Activated CD4-positive, alpha-beta memory T cell treated with anti-CD3 and anti-CD28 coated beads, Interleukin-2, amount 10 ng/mL, durations not matched to agents 7 days and 5 days (primary cell): ENCODE results near the gene ISLR. TPM values are rescaled to one million over a fixed set of nuclear protein-coding genes. Genes with fewer than 3 reads are reported as not detected.

ENCODE experiments used
- CTCF ChIA-PET: fragments of 350-600 bp; sonication (Branson Sonifier 250); formaldehyde crosslinking; loops from one replicate; lab custom pipeline; 2021; ENCODE audit warnings: antibody characterized with exemption, inconsistent platforms; lab: Charles Lee
- POLR2A ChIA-PET: fragments of 350-600 bp; sonication (Branson Sonifier 250); formaldehyde crosslinking; loops from one replicate; lab custom pipeline; 2021; ENCODE audit warnings: antibody characterized with exemption; lab: Charles Lee
- DNase-seq: peaks from one replicate; pipeline ENCODE4 v3.0.0-alpha.2; 2020
- H3K27ac Mint-ChIP-seq: one replicate; pipeline ENCODE4 v1.8.0; 2021; ENCODE audit warnings: mild to moderate bottlenecking, mixed read lengths
- H3K27me3 Mint-ChIP-seq: one replicate; pipeline ENCODE4 v1.8.0; 2021; ENCODE audit warnings: mixed read lengths
- H3K36me3 Mint-ChIP-seq: one replicate; pipeline ENCODE4 v1.8.0; 2021; ENCODE audit warnings: low read depth, mixed read lengths
- H3K4me1 Mint-ChIP-seq: one replicate; pipeline ENCODE4 v1.8.0; 2021; ENCODE audit warnings: mixed read lengths
- H3K4me3 Mint-ChIP-seq: one replicate; pipeline ENCODE4 v1.8.0; 2021; ENCODE audit warnings: mild to moderate bottlenecking, mixed read lengths
- H3K9me3 Mint-ChIP-seq: one replicate; pipeline ENCODE4 v1.8.0; 2021; ENCODE audit warnings: mixed read lengths
- total RNA-seq, 2 experiments: library from RNA; stranded (reverse); gene quantifications; one replicate each; pipeline ENCODE4 v1.2.3, GENCODE V29; 2021

ISLR gene
- total RNA-seq, 2 experiments from 2014 or later = not detected

- CTCF ChIA-PET = no interaction called here
- H3K9me3 Mint-ChIP-seq = no peaks in the 10 kb centered on the region
- no peak for DNase-seq
- H3K4me3 Mint-ChIP-seq = no peak overlapping the region
- peaks cover 2% of the 10 kb centered on the region for H3K27me3 Mint-ChIP-seq
- H3K36me3 Mint-ChIP-seq = no peaks in the 10 kb centered on the region
- no peak overlapping the region for H3K27ac Mint-ChIP-seq
- H3K4me1 Mint-ChIP-seq = no peaks in the 10 kb centered on the region
- POLR2A ChIA-PET = no interaction called here
These were observed 7.5 kb downstream of the ISLR start for GRCh38 chr15:74180881-74181602.

GRCh38 chr15:74182131-74182530 lies 8.6 kb downstream of the ISLR start:
- H3K9me3 Mint-ChIP-seq = no peaks in the 10 kb centered on the region
- H3K27ac Mint-ChIP-seq = no peak overlapping the region
- H3K27me3 Mint-ChIP-seq = peaks cover 2% of the 10 kb centered on the region
- H3K4me3 Mint-ChIP-seq = no peak overlapping the region
- no peaks in the 10 kb centered on the region for H3K4me1 Mint-ChIP-seq
- H3K36me3 Mint-ChIP-seq = no peaks in the 10 kb centered on the region
- no peak for DNase-seq
- ChIA-PET CTCF (no interaction called here), POLR2A (no interaction called here)

DNA sequence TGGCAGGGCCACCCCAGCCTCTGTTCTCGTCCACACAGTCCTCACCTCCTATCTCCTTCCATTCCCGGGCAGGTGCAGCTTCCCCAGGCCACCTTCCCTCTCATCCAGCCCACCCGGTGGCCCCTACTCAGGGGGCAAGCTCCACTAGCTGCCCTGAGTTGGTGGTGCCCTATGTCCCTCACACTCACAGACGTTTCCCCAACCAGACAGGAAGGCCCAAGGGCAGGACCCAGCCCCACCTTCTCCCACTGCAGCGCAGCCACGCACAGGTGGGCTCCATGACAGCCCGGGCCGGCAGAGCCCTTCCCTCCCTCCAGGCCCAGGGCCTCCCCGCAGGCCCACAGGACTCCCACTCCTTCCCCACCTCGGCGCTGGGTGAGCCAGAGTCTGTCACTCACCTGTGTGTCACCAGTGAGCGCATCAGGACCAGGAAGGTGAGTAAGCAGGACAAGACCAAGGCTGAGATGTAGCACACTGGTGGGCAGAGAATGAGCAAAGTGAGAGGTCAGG lies 11.1 kb downstream of the ISLR start:
- no peaks in the 10 kb centered on the region for H3K4me1 Mint-ChIP-seq
- no peak for DNase-seq
- no peaks in the 10 kb centered on the region for H3K27me3 Mint-ChIP-seq
- no peak overlapping the region for H3K4me3 Mint-ChIP-seq
- no peaks in the 10 kb centered on the region for H3K9me3 Mint-ChIP-seq
- H3K27ac Mint-ChIP-seq = no peak overlapping the region
- ChIA-PET POLR2A (no interaction called here), CTCF (no interaction called here)
- H3K36me3 Mint-ChIP-seq = no peaks in the 10 kb centered on the region

DNA sequence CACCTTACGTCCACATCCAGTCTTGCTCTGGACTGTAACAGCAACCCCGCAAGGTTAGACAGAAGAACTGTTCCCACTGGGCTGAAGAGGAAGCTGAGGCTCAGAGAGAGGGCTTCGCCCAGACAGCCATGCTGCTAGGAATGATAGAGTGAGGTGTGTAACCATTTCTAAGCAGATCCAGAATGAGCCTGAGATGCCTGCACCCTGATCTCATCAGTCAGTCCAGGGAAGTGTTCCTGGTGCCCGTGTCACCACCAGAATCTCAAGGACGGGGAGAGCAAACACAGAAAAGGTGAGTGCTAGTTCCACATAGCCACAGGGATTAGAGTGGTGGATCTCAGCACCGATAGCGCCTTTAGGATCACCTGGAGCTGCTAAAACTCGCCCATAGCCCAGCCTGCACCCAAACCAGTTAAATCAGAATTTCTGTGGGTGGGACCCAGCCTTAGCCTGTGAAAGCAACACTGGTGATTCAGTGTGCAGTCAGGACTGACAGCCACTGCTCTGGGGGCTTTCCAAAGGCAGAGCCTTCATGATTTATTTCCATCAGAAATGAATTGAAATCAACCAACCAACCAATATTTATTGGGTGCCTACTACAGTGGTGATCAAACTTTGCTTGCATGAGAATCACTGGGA lies 12.3 kb downstream of the ISLR start:
- POLR2A ChIA-PET = no interaction called here
- Mint-ChIP-seq H3K4me3 (no peak overlapping the region), H3K27ac (no peak overlapping the region), H3K36me3 (no peaks in the 10 kb centered on the region), H3K4me1 (no peaks in the 10 kb centered on the region), H3K27me3 (no peaks in the 10 kb centered on the region), H3K9me3 (no peaks in the 10 kb centered on the region)
- no peak for DNase-seq
- CTCF ChIA-PET = no interaction called here

DNA sequence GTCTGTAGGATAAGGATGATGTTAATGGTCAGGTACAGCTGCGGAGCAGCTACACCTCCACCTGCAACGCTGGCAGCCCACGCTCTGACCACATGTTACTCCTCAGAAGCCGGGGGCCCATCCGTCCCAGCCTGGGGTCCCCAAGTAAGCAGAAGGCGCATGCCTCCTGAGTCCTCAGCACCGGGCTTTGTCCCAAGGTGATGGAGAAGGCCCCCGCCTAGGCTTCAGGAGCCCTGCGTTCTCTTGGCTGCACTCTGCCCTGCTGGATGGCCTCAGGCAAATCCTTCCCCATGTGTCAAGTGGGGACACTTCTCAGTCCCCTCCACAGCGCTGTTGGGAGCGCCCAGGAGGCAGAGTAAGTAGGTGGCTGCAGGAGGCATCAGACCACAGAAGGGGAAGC lies 14.7 kb downstream of the ISLR start:
- POLR2A ChIA-PET = no interaction called here
- CTCF ChIA-PET = no interaction called here
- H3K27me3 Mint-ChIP-seq = peaks cover 3% of the 10 kb centered on the region
- H3K36me3 Mint-ChIP-seq = no peaks in the 10 kb centered on the region
- no peaks in the 10 kb centered on the region for H3K9me3 Mint-ChIP-seq
- no peak overlapping the region for H3K27ac Mint-ChIP-seq
- H3K4me3 Mint-ChIP-seq = no peak overlapping the region
- H3K4me1 Mint-ChIP-seq = no peaks in the 10 kb centered on the region
- no peak for DNase-seq

DNA sequence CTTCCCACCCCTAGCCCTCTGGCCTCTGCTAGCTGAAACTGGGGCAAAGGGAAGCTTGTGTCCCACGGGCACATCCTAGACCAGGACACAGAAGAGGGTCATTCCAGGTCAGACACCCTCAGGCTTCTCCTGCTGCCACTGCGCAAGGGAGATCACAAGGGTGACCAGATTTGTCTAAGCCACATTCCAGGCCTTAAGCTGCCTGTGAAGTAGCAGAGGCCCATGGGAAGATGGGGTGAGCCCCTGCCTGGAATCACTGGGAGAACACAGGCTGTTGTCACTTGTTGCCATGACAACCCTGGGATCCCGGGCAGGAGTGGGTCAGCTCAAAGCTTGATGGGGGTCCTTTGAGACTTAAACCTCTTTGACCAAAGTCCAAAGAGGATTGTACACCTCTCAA lies 18.3 kb downstream of the ISLR start:
- no peak overlapping the region for H3K27ac Mint-ChIP-seq
- H3K36me3 Mint-ChIP-seq = no peaks in the 10 kb centered on the region
- CTCF ChIA-PET = no interaction called here
- DNase-seq = no peak
- peaks cover 4% of the 10 kb centered on the region for H3K27me3 Mint-ChIP-seq
- no peak overlapping the region for H3K4me3 Mint-ChIP-seq
- POLR2A ChIA-PET = no interaction called here
- no peaks in the 10 kb centered on the region for H3K4me1 Mint-ChIP-seq
- no peaks in the 10 kb centered on the region for H3K9me3 Mint-ChIP-seq

- Mint-ChIP-seq H3K27ac (no peak overlapping the region), H3K9me3 (no peaks in the 10 kb centered on the region), H3K4me3 (no peak overlapping the region), H3K36me3 (no peaks in the 10 kb centered on the region), H3K4me1 (no peaks in the 10 kb centered on the region), H3K27me3 (peaks cover 4% of the 10 kb centered on the region)
- CTCF ChIA-PET = no interaction called here
- POLR2A ChIA-PET = no interaction called here
- DNase-seq = no peak
These were observed 19.2 kb downstream of the ISLR start for GRCh38 chr15:74192751-74193150.

- Mint-ChIP-seq H3K4me1 (no peaks in the 10 kb centered on the region), H3K27ac (no peak overlapping the region), H3K9me3 (no peaks in the 10 kb centered on the region), H3K27me3 (peaks cover 4% of the 10 kb centered on the region), H3K4me3 (no peak overlapping the region), H3K36me3 (no peaks in the 10 kb centered on the region)
- CTCF ChIA-PET = no interaction called here
- no peak for DNase-seq
- POLR2A ChIA-PET = no interaction called here
These were observed 19.8 kb downstream of the ISLR start for GRCh38 chr15:74193299-74193718.

GRCh38 chr15:74193905-74194304 lies 20.4 kb downstream of the ISLR start:
- Mint-ChIP-seq H3K4me1 (no peaks in the 10 kb centered on the region), H3K36me3 (no peaks in the 10 kb centered on the region), H3K27me3 (peaks cover 4% of the 10 kb centered on the region), H3K4me3 (no peak overlapping the region), H3K9me3 (no peaks in the 10 kb centered on the region), H3K27ac (no peak overlapping the region)
- CTCF ChIA-PET = no interaction called here
- DNase-seq = no peak
- POLR2A ChIA-PET = no interaction called here

DNA sequence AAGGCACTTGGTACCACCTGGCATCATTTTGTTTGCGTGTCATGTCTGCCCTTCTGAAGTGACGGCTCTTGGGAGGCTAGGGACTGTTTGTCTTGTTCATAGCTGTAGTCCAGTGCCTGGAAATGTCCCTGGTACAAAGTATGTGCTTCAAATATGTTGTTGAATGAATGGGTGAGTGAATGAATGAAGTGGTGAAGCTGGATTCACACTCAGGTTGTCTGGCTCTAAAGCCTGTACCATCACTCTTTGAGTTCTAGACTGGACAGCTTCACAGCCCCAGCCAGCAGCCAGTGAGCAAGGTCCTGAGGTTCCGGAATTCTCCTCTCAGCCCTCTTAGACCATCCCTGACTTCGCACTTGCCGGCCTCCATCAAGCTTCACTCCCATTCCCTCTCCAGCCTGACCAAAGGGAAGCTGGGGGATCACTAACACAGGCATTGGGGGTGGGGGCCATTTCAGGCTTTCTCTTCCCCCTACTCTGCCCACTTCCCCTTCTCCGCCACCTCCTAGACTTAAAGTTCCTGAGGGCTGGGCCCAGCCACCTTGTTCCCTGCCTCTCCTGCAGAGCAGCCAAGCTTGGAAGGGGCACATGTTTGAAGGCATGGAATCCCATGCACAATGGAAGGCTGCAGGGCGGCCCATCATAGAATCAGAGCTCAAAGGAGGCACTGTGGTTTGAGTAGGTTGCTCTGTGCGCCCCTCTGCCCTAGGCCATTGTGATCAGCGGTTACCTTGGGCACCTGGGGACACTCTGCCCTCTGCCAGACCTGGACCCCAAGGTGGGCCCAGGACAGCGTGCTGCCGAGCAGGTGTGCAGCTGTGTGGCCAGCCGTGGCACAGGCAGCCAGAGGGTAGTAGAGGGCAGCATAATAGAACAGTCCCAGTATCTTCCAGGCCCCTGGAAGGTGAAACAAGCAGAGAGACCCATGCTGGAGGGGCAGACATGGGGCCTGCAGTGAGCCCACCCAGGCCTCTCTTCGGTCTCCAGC lies 21.4 kb downstream of the ISLR start:
- Mint-ChIP-seq H3K27ac (no peak overlapping the region), H3K4me3 (no peak overlapping the region), H3K27me3 (peaks cover 4% of the 10 kb centered on the region), H3K36me3 (no peaks in the 10 kb centered on the region), H3K4me1 (no peaks in the 10 kb centered on the region), H3K9me3 (no peaks in the 10 kb centered on the region)
- ChIA-PET POLR2A (no interaction called here), CTCF (no interaction called here)
- DNase-seq = no peak

GRCh38 chr15:74196175-74196574 lies 22.7 kb downstream of the ISLR start:
- ChIA-PET POLR2A (no interaction called here), CTCF (no interaction called here)
- no peaks in the 10 kb centered on the region for H3K36me3 Mint-ChIP-seq
- peaks cover 3% of the 10 kb centered on the region for H3K4me1 Mint-ChIP-seq
- no peaks in the 10 kb centered on the region for H3K9me3 Mint-ChIP-seq
- no peak overlapping the region for H3K27ac Mint-ChIP-seq
- no peak for DNase-seq
- no peak overlapping the region for H3K4me3 Mint-ChIP-seq
- peaks cover 4% of the 10 kb centered on the region for H3K27me3 Mint-ChIP-seq

DNA sequence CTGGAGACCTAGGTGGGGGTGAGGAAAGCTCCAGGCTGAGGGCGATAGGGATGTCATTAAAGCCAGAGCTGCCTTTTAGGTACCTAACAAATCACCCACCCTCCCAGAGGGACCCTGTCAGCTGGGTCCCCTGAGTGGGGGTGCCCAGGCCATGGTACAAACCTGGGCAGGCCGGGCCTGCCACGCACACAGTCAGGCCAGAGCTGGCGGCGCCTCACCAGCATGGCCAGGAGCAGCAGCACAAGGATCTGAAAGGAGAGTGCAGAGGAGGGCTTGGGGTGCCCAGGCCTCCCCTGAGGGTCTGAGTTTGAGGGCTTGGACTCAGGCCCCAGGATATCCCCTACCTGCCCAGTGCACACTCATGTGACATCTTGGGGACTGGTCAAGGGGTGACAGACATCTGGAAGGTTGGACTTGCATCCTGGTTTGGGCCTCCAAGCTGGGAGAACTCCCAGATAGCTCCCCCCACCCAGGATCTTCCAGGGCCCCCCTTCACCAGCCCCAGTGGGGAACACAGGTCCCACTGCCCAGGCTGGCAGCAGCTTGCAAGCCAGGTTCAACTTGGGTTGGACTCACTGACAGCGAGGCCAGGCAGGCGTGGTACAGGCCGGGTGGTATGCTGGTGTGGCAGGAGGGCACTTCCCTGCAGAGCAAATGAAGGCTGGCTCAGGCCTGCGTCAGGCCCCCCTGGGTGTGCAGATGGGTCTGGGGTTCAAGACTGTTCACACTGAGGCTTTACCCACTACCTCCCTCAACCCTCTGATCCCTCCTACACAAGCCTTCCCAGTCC lies 23.9 kb downstream of the ISLR start:
- Mint-ChIP-seq H3K4me1 (peaks cover 5% of the 10 kb centered on the region), H3K36me3 (no peaks in the 10 kb centered on the region), H3K27me3 (peaks cover 4% of the 10 kb centered on the region), H3K4me3 (no peak overlapping the region), H3K9me3 (no peaks in the 10 kb centered on the region), H3K27ac (no peak overlapping the region)
- no peak for DNase-seq
- POLR2A ChIA-PET = no interaction called here
- CTCF ChIA-PET = no interaction called here
